Astrocyte (in vitro differentiated cells and primary cell): ENCODE results near the gene DNMBP.

Experiments used
- EZH2 ChIP-seq: IDR thresholded peaks from 2 replicates; pipeline ENCODE4 v1.6.1; 2012; ENCODE audit warnings: mild to moderate bottlenecking, low read length, inconsistent platforms; ENCODE audit not compliant: insufficient read depth
- TF ChIP-seq, protein P1 (sequence below): IDR thresholded peaks from 2 replicates; pipeline ENCODE4 v1.5.1; 2011; ENCODE audit warnings: low read depth, mild to moderate bottlenecking, inconsistent platforms, low read length, moderate library complexity; ENCODE audit not compliant: insufficient read depth

GRCh38 chr10:99915414-99915813 is 94.3 kb downstream of the DNMBP start:
- no peak for TF ChIP-seq EZH2
- TF ChIP-seq, protein P1, sequence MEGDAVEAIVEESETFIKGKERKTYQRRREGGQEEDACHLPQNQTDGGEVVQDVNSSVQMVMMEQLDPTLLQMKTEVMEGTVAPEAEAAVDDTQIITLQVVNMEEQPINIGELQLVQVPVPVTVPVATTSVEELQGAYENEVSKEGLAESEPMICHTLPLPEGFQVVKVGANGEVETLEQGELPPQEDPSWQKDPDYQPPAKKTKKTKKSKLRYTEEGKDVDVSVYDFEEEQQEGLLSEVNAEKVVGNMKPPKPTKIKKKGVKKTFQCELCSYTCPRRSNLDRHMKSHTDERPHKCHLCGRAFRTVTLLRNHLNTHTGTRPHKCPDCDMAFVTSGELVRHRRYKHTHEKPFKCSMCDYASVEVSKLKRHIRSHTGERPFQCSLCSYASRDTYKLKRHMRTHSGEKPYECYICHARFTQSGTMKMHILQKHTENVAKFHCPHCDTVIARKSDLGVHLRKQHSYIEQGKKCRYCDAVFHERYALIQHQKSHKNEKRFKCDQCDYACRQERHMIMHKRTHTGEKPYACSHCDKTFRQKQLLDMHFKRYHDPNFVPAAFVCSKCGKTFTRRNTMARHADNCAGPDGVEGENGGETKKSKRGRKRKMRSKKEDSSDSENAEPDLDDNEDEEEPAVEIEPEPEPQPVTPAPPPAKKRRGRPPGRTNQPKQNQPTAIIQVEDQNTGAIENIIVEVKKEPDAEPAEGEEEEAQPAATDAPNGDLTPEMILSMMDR = no peak
